ENCODE results near the gene SPTBN2. TPM values are rescaled to one million over a fixed set of nuclear protein-coding genes. Genes with fewer than 3 reads are reported as not detected.

The SPTBN2 gene
- total RNA-seq, 3 donors from 2014 or later (not counting 1 experiment from before 2014, with no cell fraction given), result 1.1 TPM; not detected in 2

- WGBS (ENCODE audit: insufficient coverage), result 92% methylated on average over 16 of the region's 16 CpGs
- H3K4me3 Mint-ChIP-seq, result no peak overlapping the region
- H3K27me3 Mint-ChIP-seq (ENCODE audit: low read depth in 2 of 2), result peaks cover 25 to 46% of the 10 kb centered on the region in 2 donors
Observed at GRCh38 chr11:66722745-66723651, 6.0 kb downstream of the SPTBN2 start.

GRCh38 chr11:66721939-66722338 lies 7.1 kb downstream of the SPTBN2 start:
- ATAC-seq (no peak), DNase-seq (no peak)
- WGBS (ENCODE audit: insufficient coverage), result 92% methylated on average over 9 of the region's 9 CpGs
- peaks cover 21 to 43% of the 10 kb centered on the region in 2 donors for H3K27me3 Mint-ChIP-seq (ENCODE audit: low read depth in 2 of 2)
- intact Hi-C loops (cut with micrococcal nuclease), result no loop called here
- H3K9me3 Mint-ChIP-seq, result no peaks in the 10 kb centered on the region
- H3K27ac Mint-ChIP-seq, result no peak overlapping the region
- Histone ChIP-seq H3K9me3 (ENCODE audit: control insufficient read depth, insufficient read depth, low read length) (no peaks in the 10 kb centered on the region), H3K36me3 (ENCODE audit: control insufficient read depth, insufficient read depth, low read length) (no peaks in the 10 kb centered on the region), H3K27me3 (ENCODE audit: control insufficient read depth, insufficient read depth, low read length) (peaks cover 13% of the 10 kb centered on the region), H3K4me1 (ENCODE audit: control insufficient read depth, insufficient read depth, low read length) (peaks cover 14% of the 10 kb centered on the region), H3K4me3 (ENCODE audit: low read length) (no peak overlapping the region), H3K27ac (ENCODE audit: low read length) (no peak overlapping the region)
- TF ChIP-seq, protein P1, sequence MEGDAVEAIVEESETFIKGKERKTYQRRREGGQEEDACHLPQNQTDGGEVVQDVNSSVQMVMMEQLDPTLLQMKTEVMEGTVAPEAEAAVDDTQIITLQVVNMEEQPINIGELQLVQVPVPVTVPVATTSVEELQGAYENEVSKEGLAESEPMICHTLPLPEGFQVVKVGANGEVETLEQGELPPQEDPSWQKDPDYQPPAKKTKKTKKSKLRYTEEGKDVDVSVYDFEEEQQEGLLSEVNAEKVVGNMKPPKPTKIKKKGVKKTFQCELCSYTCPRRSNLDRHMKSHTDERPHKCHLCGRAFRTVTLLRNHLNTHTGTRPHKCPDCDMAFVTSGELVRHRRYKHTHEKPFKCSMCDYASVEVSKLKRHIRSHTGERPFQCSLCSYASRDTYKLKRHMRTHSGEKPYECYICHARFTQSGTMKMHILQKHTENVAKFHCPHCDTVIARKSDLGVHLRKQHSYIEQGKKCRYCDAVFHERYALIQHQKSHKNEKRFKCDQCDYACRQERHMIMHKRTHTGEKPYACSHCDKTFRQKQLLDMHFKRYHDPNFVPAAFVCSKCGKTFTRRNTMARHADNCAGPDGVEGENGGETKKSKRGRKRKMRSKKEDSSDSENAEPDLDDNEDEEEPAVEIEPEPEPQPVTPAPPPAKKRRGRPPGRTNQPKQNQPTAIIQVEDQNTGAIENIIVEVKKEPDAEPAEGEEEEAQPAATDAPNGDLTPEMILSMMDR (IDR thresholded peaks at IDR 0.05), result no peak
- H3K36me3 Mint-ChIP-seq, result no peaks in the 10 kb centered on the region
- no peak overlapping the region for H3K4me3 Mint-ChIP-seq
- peaks cover 1 to 14% of the 10 kb centered on the region in 2 donors for H3K4me1 Mint-ChIP-seq

More at GRCh38 chr11:66722745-66723651, 6.0 kb downstream of the SPTBN2 start:
- Histone ChIP-seq H3K4me1 (ENCODE audit: control insufficient read depth, insufficient read depth, low read length) (peaks cover 20% of the 10 kb centered on the region), H3K27ac (ENCODE audit: low read length) (no peak overlapping the region), H3K27me3 (ENCODE audit: control insufficient read depth, insufficient read depth, low read length) (peaks cover 19% of the 10 kb centered on the region), H3K9me3 (ENCODE audit: control insufficient read depth, insufficient read depth, low read length) (no peaks in the 10 kb centered on the region), H3K36me3 (ENCODE audit: control insufficient read depth, insufficient read depth, low read length) (no peaks in the 10 kb centered on the region), H3K4me3 (ENCODE audit: low read length) (no peak overlapping the region)
- intact Hi-C loops (cut with micrococcal nuclease), result no loop called here
- DNase-seq (no peak), ATAC-seq (no peak)
- no peaks in the 10 kb centered on the region for H3K9me3 Mint-ChIP-seq
- no peaks in the 10 kb centered on the region for H3K36me3 Mint-ChIP-seq
- H3K27ac Mint-ChIP-seq, result no peak overlapping the region
- peaks cover 5 to 20% of the 10 kb centered on the region in 2 donors for H3K4me1 Mint-ChIP-seq
- TF ChIP-seq, protein P1 (IDR thresholded peaks at IDR 0.05), result no peak

DNA sequence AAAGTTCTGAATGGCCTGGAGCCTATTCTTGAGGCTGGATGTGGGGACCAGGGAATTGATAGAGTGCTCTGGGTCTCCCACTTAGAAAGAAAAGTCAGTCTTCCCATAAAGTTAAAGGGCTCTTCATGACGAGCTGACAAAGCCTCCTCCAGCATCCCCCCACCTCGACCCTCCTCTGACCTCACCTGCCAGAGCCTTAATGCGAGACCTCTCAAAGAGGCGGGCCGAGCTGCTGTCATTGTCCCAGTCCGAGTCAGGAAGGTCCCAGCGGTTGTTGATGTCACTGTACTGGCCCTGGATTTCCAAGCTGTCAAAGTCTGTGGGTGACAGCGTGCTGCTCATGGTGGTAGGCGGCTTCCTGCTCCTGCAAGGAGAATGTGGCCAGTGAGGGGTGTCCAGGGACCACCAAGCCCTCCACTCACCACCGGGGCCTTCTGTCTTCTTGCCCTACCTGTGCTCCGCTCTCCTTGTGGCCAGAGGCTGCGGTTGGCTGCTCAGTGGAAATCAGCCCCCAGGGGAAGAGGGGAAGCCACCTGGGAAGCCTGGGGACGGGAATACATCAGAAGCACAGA lies 8.0 kb downstream of the SPTBN2 start:
- Mint-ChIP-seq H3K4me3 (no peak overlapping the region), H3K27ac (no peak overlapping the region)
- intact Hi-C loops (cut with micrococcal nuclease), result no loop called here

More for the DNA sequence above, 8.0 kb downstream of the SPTBN2 start:
- no peaks in the 10 kb centered on the region for H3K9me3 ChIP-seq (ENCODE audit: control insufficient read depth, insufficient read depth, low read length)
- no peak overlapping the region for H3K27ac ChIP-seq (ENCODE audit: low read length)
- TF ChIP-seq, protein P1 (IDR thresholded peaks at IDR 0.05), result no peak
- Mint-ChIP-seq H3K27me3 (ENCODE audit: low read depth in 2 of 2) (peaks cover 12 to 34% of the 10 kb centered on the region in 2 donors), H3K4me1 (peaks cover 0 to 7% of the 10 kb centered on the region in 2 donors), H3K36me3 (no peaks in the 10 kb centered on the region), H3K9me3 (no peaks in the 10 kb centered on the region)
- 86% methylated on average over 13 of the region's 13 CpGs for WGBS (ENCODE audit: insufficient coverage)
- no peak overlapping the region for H3K4me3 ChIP-seq (ENCODE audit: low read length)
- H3K27me3 ChIP-seq (ENCODE audit: control insufficient read depth, insufficient read depth, low read length), result peaks cover 5% of the 10 kb centered on the region
- peaks cover 11% of the 10 kb centered on the region for H3K4me1 ChIP-seq (ENCODE audit: control insufficient read depth, insufficient read depth, low read length)
- DNase-seq (no peak), ATAC-seq (no peak)
- H3K36me3 ChIP-seq (ENCODE audit: control insufficient read depth, insufficient read depth, low read length), result no peaks in the 10 kb centered on the region
